GM21390 (cell line): ENCODE measurements around the gene RPL10.
A peak's percentile ranks its signal among the peaks of the same experiment; 100 is the strongest.
"Not testable (repeated sequence)": the region's sequence is repeated elsewhere in the genome, so short reads cannot be mapped to it uniquely, and the experiment has no call there.

Experiments used
- ATAC-seq: cut with Tn5 transposase; IDR thresholded peaks from one replicate; pipeline ENCODE4 v1.9.1; 2021; ENCODE audit not compliant: unreplicated experiment

RPL10 gene

GRCh38 chrX:154375156-154375504 lies 23.0 kb upstream of the RPL10 start:
- ATAC-seq = no peak

- no peak for ATAC-seq
Measured at GRCh38 chrX:154376774-154377173, 21.4 kb upstream of the RPL10 start.

- ATAC-seq = peak; percentile 3
Measured at GRCh38 chrX:154378059-154378798, 19.9 kb upstream of the RPL10 start.

GRCh38 chrX:154378799-154379568 lies 19.2 kb upstream of the RPL10 start, which contains the start of gene EMD:
Gene EMD (plus strand): TSS chrX:154379295. CDS start chrX:154379485, 190 bp downstream.
- peak; percentile 78 for ATAC-seq

GRCh38 chrX:154379569-154379951 lies 18.6 kb upstream of the RPL10 start:
- no peak for ATAC-seq

GRCh38 chrX:154380153-154380552 lies 18.0 kb upstream of the RPL10 start:
- ATAC-seq = no peak

- ATAC-seq = no peak
Measured at GRCh38 chrX:154380787-154381186, 17.4 kb upstream of the RPL10 start.

- ATAC-seq = no peak
Measured at GRCh38 chrX:154381271-154381670, 16.9 kb upstream of the RPL10 start.

GRCh38 chrX:154382483-154383069 lies 15.6 kb upstream of the RPL10 start:
- ATAC-seq = no peak

GRCh38 chrX:154383359-154384283 lies 14.6 kb upstream of the RPL10 start:
- no peak for ATAC-seq

GRCh38 chrX:154384284-154384892 lies 13.8 kb upstream of the RPL10 start:
- no peak for ATAC-seq

GRCh38 chrX:154388094-154388493 lies 10.1 kb upstream of the RPL10 start:
- not testable (repeated sequence) for ATAC-seq

GRCh38 chrX:154388649-154389048 lies 9.5 kb upstream of the RPL10 start:
- ATAC-seq = not testable (repeated sequence)

GRCh38 chrX:154389812-154390747 lies 8.1 kb upstream of the RPL10 start:
- ATAC-seq = peak; percentile 77

- ATAC-seq = not testable (repeated sequence)
Measured at GRCh38 chrX:154396363-154396762, 1.8 kb upstream of the RPL10 start.

GRCh38 chrX:154396973-154397887 lies 947 bp upstream of the RPL10 start:
- ATAC-seq = peak; percentile 52

- peak; percentile 28 for ATAC-seq
Measured at GRCh38 chrX:154398668-154399526, 720 bp downstream of the RPL10 start.
